ENCODE data around the gene OR10P1. TPM values are rescaled to one million over a fixed set of nuclear protein-coding genes. Genes with fewer than 3 reads are reported as not detected.

Gene OR10P1
- total and polyA plus RNA-seq, 11 donors: not detected

- peak overlapping the region in 5 of 12 donors; percentile 0 to 21 (median 10) for H3K4me3 ChIP-seq
- no peaks in the 10 kb centered on the region for H3K27me3 ChIP-seq
- ATAC-seq (peak; percentile 91 to 93 (median 92)), DNase-seq (peak in 4 of 5 donors; percentile 46 to 85 (median 63))
- no peaks in the 10 kb centered on the region for H3K36me3 ChIP-seq
- no peaks in the 10 kb centered on the region for H3K9me3 ChIP-seq
- peak; percentile 21 to 59 (median 49) for TF ChIP-seq CTCF (IDR thresholded peaks at IDR 0.05)
- peak; percentile 59 to 61 for TF ChIP-seq POLR2A (IDR thresholded peaks at IDR 0.05)
- H3K27ac ChIP-seq: peak overlapping the region; percentile 79 to 94 (median 91)
- peaks cover 0 to 35% (median 12%) of the 10 kb centered on the region in 12 donors for H3K4me1 ChIP-seq
- intact Hi-C loops (cut with DNase I): loop anchor here in 5 of 10 donors (1.0 to 5.0 kb wide), 4 partner anchors 43 to 78 kb away; partner anchors contain the start of gene RDH5 (in 1 of the 5)
- WGBS, 4 donors: 10 to 28% (median 26%) methylated on average over 9 of the region's 9 CpGs
Measured at GRCh38 chr12:55659486-55660385, 23.0 kb downstream of the OR10P1 start.

DNA sequence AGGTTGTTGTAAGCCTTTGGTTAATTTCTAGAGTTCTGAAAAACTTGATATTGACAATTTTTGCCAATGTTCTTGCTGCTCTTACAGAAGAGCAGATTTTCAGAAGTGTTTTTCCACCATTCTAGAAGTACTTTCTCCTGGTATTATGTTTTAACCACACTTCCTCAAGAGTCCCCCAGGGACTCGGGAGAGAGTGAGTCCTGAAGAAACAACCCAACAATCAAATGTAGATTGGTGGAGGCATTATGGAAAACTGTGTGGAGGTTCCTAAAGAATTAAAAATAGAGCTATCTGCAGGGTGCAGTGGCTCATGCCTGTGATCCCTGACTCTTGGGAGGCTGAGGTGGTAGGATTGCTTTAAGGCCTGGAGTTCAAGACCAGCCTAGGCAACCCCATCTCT is 26.7 kb downstream of the OR10P1 start:
- no peaks in the 10 kb centered on the region for H3K27me3 ChIP-seq
- no peak overlapping the region for H3K4me3 ChIP-seq
- WGBS, 4 donors: 35 to 56% (median 44%) methylated on average over 1 of the region's 1 CpG
- no peak for DNase-seq
- no peak overlapping the region for H3K27ac ChIP-seq
- no peaks in the 10 kb centered on the region for H3K36me3 ChIP-seq
- H3K4me1 ChIP-seq: peaks cover 0 to 25% (median 8%) of the 10 kb centered on the region in 12 donors
- intact Hi-C loops (cut with DNase I): loop anchor here in 3 of 10 donors (5.0 kb wide), 1 partner anchor 74 kb away; no protein-coding TSS in a partner anchor
- TF ChIP-seq CTCF (IDR thresholded peaks at IDR 0.05) (no peak), POLR2A (IDR thresholded peaks at IDR 0.05) (no peak)
- ATAC-seq: no peak
- H3K9me3 ChIP-seq: no peaks in the 10 kb centered on the region

- intact Hi-C loops (cut with DNase I): loop anchor here in 3 of 10 donors (5.0 kb wide), 1 partner anchor 72 kb away; no protein-coding TSS in a partner anchor
- H3K4me1 ChIP-seq: peaks cover 0 to 13% (median 4%) of the 10 kb centered on the region in 12 donors
- H3K27ac ChIP-seq: no peak overlapping the region
- ATAC-seq (no peak), DNase-seq (no peak)
- H3K9me3 ChIP-seq: no peaks in the 10 kb centered on the region
- no peak overlapping the region for H3K4me3 ChIP-seq
- 79 to 86% (median 82%) methylated on average over 10 of the region's 10 CpGs for WGBS, 4 donors
- H3K36me3 ChIP-seq: no peaks in the 10 kb centered on the region
- TF ChIP-seq POLR2A (IDR thresholded peaks at IDR 0.05): no peak
- TF ChIP-seq CTCF (IDR thresholded peaks at IDR 0.05): no peak
- H3K27me3 ChIP-seq: no peaks in the 10 kb centered on the region
Measured at GRCh38 chr12:55664826-55665225, 28.1 kb downstream of the OR10P1 start.

DNA sequence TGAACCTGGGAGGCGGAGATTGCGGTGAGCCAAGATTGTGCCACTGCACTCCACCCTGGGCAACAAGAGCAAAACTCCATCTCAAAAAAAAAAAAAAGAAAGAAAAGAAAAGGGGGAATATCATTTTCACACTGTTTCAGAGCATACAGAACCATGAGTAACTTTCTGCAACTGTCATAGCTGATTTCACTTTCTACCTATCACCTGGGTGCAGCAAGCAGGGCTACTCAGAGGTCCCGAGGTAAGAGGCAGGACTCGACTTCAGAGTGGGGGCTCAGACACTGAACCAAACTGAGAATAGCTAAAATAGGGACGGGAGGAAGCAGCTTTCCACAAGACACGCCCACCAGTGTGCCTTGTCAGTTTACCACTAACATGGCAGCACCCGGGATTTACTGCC is 29.8 kb downstream of the OR10P1 start:
- intact Hi-C loops (cut with DNase I): no loop called here
- no peaks in the 10 kb centered on the region for H3K27me3 ChIP-seq
- no peak for DNase-seq
- H3K9me3 ChIP-seq: no peaks in the 10 kb centered on the region
- WGBS, 4 donors: 76 to 87% (median 80%) methylated on average over 7 of the region's 7 CpGs
- TF ChIP-seq POLR2A (IDR thresholded peaks at IDR 0.05): no peak
- no peak for TF ChIP-seq CTCF (IDR thresholded peaks at IDR 0.05)
- H3K36me3 ChIP-seq: no peaks in the 10 kb centered on the region
- H3K4me1 ChIP-seq: peaks cover 0 to 6% (median 0%) of the 10 kb centered on the region in 12 donors
- no peak for ATAC-seq
- no peak overlapping the region for H3K27ac ChIP-seq
- H3K4me3 ChIP-seq: no peak overlapping the region
